Transverse colon (tissue), 4 donors: ENCODE results near the gene ZBTB16. TPM values are rescaled to one million over a fixed set of nuclear protein-coding genes. Genes with fewer than 3 reads are reported as not detected.

Experiments
- DNase-seq: peaks from one replicate; pipeline ENCODE4 v3.0.0-alpha.2; 2019
- H3K27ac ChIP-seq, 4 donors: fragments of 200-600 bp; sonication (generic); 2 replicates each; pipeline ENCODE4 v1.5.1; 2016 to 2018; ENCODE audit warnings: inconsistent platforms in 4 of 4
- H3K27me3 ChIP-seq: fragments of 200-600 bp; sonication (generic); 2 replicates; pipeline ENCODE4 v1.5.1; 2017; ENCODE audit warnings: inconsistent platforms
- H3K36me3 ChIP-seq, 4 donors: fragments of 200-600 bp; sonication (generic); 2 replicates each; pipeline ENCODE4 v1.5.1; 2017 to 2019; ENCODE audit warnings: inconsistent platforms in 4 of 4
- H3K4me1 ChIP-seq, 4 donors: fragments of 200-600 bp; sonication (generic); 2 replicates each; pipeline ENCODE4 v1.5.1; 2017 to 2020; ENCODE audit warnings: inconsistent platforms in 4 of 4
- H3K4me3 ChIP-seq, 4 donors: fragments of 200-600 bp; sonication (generic); 1 replicate in 1 of 4; 2 replicates in 3 of 4; pipeline versions ENCODE4 v1.5.1 to v1.6.1; 2017 to 2019; ENCODE audit warnings: inconsistent platforms in 4 of 4
- H3K9me3 ChIP-seq, 2 donors: fragments of 200-600 bp; sonication (generic); 2 replicates each; pipeline ENCODE4 v1.5.1; 2017 to 2019; ENCODE audit warnings: inconsistent platforms in 2 of 2
- EP300 ChIP-seq: sonication (generic); formaldehyde crosslinking; IDR thresholded peaks from one replicate; pipeline ENCODE4 v1.6.1; 2017; ENCODE audit warnings: antibody characterized with exemption, low read depth
- POLR2A ChIP-seq: fragments of 450-650 bp; IDR thresholded peaks from one replicate; pipeline ENCODE4 v1.6.1; 2016; ENCODE audit warnings: antibody characterized with exemption, mild to moderate bottlenecking, moderate library complexity
- POLR2AphosphoS5 ChIP-seq, 3 donors: sonication (generic); formaldehyde crosslinking; IDR thresholded peaks; one replicate each; pipeline ENCODE4 v1.6.1; 2016; ENCODE audit warnings: antibody characterized with exemption in 3 of 3
- whole genome bisulfite sequencing, 2 donors: methylation state at CpG; one replicate each; pipeline ENCODE4 v1.1.5; 2018; ENCODE audit warnings: low coverage in 1 of 2; 5-methylcytosine and 5-hydroxymethylcytosine counted together
- in situ Hi-C, 4 donors: fragments of 200-750 bp; cut with MboI; loops; one replicate each; pipeline versions ENCODE4 v1.15.0 to v1.15.1; 2017; ENCODE audit warnings: low sequenced_read_pairs in 3 of 4, low pct_ligation_motif_present in 1 of 4, low pct_unique_long_range_greater_than_20kb in 1 of 4
- intact Hi-C: fragments of 100-400 bp; cut with DNase I; formaldehyde crosslinking; loops from one replicate; pipeline ENCODE4 v1.15.1; 2023; ENCODE audit warnings: low total_unique reads
- total RNA-seq, 4 donors: library from RNA; depleted of rRNA; stranded (reverse); fragments of >200 nt; gene quantifications; one replicate each; pipeline ENCODE4 v1.1.0, GENCODE V29; 2016
- TF ChIP-seq, protein P1 (sequence below), 5 experiments: fragments of 200-600 bp in 3 of 5; fragments of 450-650 bp in 2 of 5; sonication (generic) in 3 of 5; IDR thresholded peaks; 1 replicate in 2 of 5; 2 replicates in 3 of 5; pipeline ENCODE4 v1.5.1; 2016 to 2017; ENCODE audit warnings: antibody characterized with exemption in 5 of 5, inconsistent platforms in 3 of 5, mild to moderate bottlenecking in 2 of 5, moderate library complexity in 1 of 5

The ZBTB16 gene
- total RNA-seq, 4 donors from 2014 or later = 108 to 271 (median 155) TPM

DNA sequence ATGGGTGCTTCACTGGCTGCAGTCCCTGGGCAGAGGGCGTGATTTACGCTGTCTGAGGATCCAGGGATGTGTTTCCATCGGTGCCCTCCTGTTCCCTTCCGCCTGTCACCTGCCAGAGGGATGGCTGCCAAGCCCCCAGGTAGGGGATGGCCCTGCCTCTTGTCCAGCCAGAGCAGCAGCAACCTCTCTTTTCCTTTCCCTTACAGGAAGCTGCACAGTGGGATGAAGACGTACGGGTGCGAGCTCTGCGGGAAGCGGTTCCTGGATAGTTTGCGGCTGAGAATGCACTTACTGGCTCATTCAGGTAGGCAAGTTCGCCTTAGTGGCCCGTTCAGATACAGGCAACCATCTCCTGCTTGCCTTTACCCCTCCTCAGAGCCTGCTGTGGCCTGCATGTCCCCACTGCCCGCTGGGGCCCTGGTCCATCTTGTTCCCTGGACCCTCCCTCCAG lies 96.6 kb downstream of the ZBTB16 start:
- Histone ChIP-seq H3K36me3 (peaks cover 0 to 14% (median 0%) of the 10 kb centered on the region in 4 donors), H3K27ac (peak overlapping the region; percentile 75 to 96 (median 95)), H3K4me3 (no peak overlapping the region), H3K4me1 (peaks cover 66 to 82% (median 72%) of the 10 kb centered on the region in 4 donors), H3K9me3 (no peaks in the 10 kb centered on the region), H3K27me3 (no peaks in the 10 kb centered on the region)
- TF ChIP-seq POLR2AphosphoS5 (IDR thresholded peaks at IDR 0.05) = no peak
- no peak for TF ChIP-seq POLR2A
- no peak for TF ChIP-seq EP300
- TF ChIP-seq, protein P1, sequence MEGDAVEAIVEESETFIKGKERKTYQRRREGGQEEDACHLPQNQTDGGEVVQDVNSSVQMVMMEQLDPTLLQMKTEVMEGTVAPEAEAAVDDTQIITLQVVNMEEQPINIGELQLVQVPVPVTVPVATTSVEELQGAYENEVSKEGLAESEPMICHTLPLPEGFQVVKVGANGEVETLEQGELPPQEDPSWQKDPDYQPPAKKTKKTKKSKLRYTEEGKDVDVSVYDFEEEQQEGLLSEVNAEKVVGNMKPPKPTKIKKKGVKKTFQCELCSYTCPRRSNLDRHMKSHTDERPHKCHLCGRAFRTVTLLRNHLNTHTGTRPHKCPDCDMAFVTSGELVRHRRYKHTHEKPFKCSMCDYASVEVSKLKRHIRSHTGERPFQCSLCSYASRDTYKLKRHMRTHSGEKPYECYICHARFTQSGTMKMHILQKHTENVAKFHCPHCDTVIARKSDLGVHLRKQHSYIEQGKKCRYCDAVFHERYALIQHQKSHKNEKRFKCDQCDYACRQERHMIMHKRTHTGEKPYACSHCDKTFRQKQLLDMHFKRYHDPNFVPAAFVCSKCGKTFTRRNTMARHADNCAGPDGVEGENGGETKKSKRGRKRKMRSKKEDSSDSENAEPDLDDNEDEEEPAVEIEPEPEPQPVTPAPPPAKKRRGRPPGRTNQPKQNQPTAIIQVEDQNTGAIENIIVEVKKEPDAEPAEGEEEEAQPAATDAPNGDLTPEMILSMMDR (IDR thresholded peaks at IDR 0.05) = no peak
- no peak for DNase-seq
- intact Hi-C loops (no loop called here), in situ Hi-C loops (no loop called here)
- 99% methylated on average over 13 of the region's 13 CpGs; no CpG with 5 or more reads in 1 of the 2 donors for WGBS, 2 donors

DNA sequence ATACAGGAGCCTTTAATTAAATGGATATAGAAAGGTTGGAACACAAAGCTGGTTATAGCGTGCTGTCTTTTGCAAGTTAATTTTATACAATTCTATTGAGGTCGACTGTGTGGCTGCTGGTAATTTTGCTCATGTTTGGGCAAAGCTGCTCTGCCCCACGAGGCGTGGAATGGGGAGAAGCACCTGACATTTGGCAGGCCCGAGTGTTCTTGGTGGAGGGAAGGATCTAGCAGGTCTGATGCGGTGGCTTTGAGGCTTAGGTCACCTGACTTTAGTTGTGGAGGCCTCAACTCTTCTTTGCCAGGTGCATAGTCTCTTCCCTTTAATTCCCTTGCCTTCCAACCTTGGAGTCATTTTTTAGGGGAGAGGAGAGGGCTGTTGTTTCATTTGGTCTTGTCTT lies 97.3 kb downstream of the ZBTB16 start:
- WGBS, 2 donors = 91% methylated on average over 6 of the region's 6 CpGs; no CpG with 5 or more reads in 1 of the 2 donors
- no peak overlapping the region for H3K4me3 ChIP-seq
- H3K4me1 ChIP-seq = peaks cover 72 to 82% (median 75%) of the 10 kb centered on the region in 4 donors
- intact Hi-C loops = no loop called here
- H3K27me3 ChIP-seq = no peaks in the 10 kb centered on the region
- TF ChIP-seq POLR2A (no peak), POLR2AphosphoS5 (IDR thresholded peaks at IDR 0.05) (no peak), EP300 (no peak)
- TF ChIP-seq, protein P1 (IDR thresholded peaks at IDR 0.05) = no peak
- H3K27ac ChIP-seq = peak overlapping the region; percentile 75 to 96 (median 95)
- H3K36me3 ChIP-seq = peaks cover 0 to 14% (median 0%) of the 10 kb centered on the region in 4 donors
- in situ Hi-C loops = no loop called here
- no peak for DNase-seq
- no peaks in the 10 kb centered on the region for H3K9me3 ChIP-seq

DNA sequence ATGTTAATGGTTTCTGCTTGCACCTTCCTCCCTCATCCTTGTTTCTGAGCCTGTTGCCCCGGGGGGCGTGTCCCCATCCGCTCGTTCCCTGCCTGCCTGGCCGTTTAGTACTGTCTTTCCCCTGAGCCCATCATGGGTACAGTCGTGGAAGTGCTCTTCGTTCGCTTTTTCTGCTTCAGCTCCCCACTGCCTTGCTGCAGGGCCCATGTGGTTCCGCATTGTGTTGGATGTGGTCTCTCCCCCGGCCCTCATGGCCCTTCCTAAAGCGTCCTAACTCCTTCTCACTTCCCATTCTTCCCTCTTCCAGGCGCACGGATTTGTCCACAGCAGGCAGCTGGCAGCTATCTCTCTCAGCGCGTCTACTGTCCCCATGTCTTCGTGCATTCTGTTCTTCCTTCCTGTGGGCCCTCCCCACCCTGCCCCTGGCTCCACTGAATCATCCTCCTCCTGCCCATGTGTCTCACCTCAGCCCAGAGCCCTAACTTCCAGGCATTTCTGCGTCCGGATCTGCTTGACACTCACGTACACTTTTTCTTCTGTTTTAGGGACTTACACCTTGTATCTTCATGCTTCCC lies 98.1 kb downstream of the ZBTB16 start:
- 89 to 97% methylated on average over 6 to 19 of the region's 19 CpGs for WGBS, 2 donors
- Histone ChIP-seq H3K4me1 (peaks cover 74 to 82% (median 80%) of the 10 kb centered on the region in 4 donors), H3K4me3 (no peak overlapping the region), H3K36me3 (peaks cover 0 to 14% (median 0%) of the 10 kb centered on the region in 4 donors), H3K9me3 (no peaks in the 10 kb centered on the region), H3K27me3 (no peaks in the 10 kb centered on the region), H3K27ac (peak overlapping the region; percentile 94 to 96 (median 96))
- no peak for DNase-seq
- in situ Hi-C loops (no loop called here), intact Hi-C loops (no loop called here)
- no peak for TF ChIP-seq POLR2A
- no peak for TF ChIP-seq POLR2AphosphoS5 (IDR thresholded peaks at IDR 0.05)
- TF ChIP-seq, protein P1 (IDR thresholded peaks at IDR 0.05) = no peak
- TF ChIP-seq EP300 = no peak

DNA sequence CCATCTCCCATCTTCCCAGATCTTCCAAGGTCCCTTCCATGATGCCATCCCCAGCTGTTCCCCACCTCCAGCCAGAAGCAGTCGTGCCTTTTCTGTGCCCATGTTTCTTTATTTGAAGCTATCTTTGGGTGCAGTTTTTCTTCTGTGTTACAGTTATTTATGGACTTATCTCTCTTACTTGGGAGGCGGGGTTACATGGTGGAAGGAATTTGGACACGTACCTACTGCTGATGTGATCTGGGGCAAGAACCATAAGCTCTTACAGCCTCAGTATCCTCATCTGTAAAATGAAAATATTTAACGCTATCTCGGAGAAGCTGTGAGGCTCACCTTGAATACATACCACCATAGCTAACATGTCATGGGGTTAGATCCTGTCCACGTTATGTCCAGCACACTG lies 98.9 kb downstream of the ZBTB16 start:
- in situ Hi-C loops = no loop called here
- WGBS, 2 donors = 75 to 85% methylated on average over 5 to 6 of the region's 6 CpGs
- Histone ChIP-seq H3K4me1 (peaks cover 72 to 81% (median 76%) of the 10 kb centered on the region in 4 donors), H3K36me3 (peaks cover 0 to 14% (median 0%) of the 10 kb centered on the region in 4 donors), H3K4me3 (no peak overlapping the region), H3K27me3 (no peaks in the 10 kb centered on the region), H3K27ac (peak overlapping the region; percentile 94 to 96 (median 96)), H3K9me3 (no peaks in the 10 kb centered on the region)
- intact Hi-C loops = no loop called here
- TF ChIP-seq EP300 (no peak), POLR2AphosphoS5 (IDR thresholded peaks at IDR 0.05) (no peak), POLR2A (no peak)
- TF ChIP-seq, protein P1 (IDR thresholded peaks at IDR 0.05) = no peak
- DNase-seq = no peak
